Spleen (tissue), 11 donors: ENCODE measurements around the gene GIGYF1. TPM values are rescaled to one million over a fixed set of nuclear protein-coding genes. Genes with fewer than 3 reads are reported as not detected.
"Not testable (repeated sequence)": the region's sequence is repeated elsewhere in the genome, so short reads cannot be mapped to it uniquely, and the experiment has no call there.

ENCODE experiments used
- DNase-seq: peaks from one replicate; pipeline ENCODE4 v3.0.0-alpha.2; 2020
- H3K27ac ChIP-seq, 8 donors: fragments of 200-600 bp; sonication (generic) in 7 of 8; 1 replicate in 4 of 8; 2 replicates in 4 of 8; pipeline versions ENCODE4 v1.5.0 to v1.8.0; 2016 to 2021; ENCODE audit warnings: inconsistent platforms in 4 of 8, mild to moderate bottlenecking in 4 of 8, moderate library complexity in 1 of 8
- H3K27me3 ChIP-seq, 7 donors: fragments of 200-600 bp; sonication (generic) in 6 of 7; replicated peaks in 1 of 7; 1 replicate in 4 of 7; 2 replicates in 3 of 7; pipeline versions ENCODE4 v1.5.0 to v1.8.0; 2016 to 2021; ENCODE audit warnings: inconsistent platforms in 3 of 7, mild to moderate bottlenecking in 1 of 7
- H3K36me3 ChIP-seq, 6 donors: fragments of 200-600 bp; sonication (generic) in 5 of 6; 1 replicate in 4 of 6; 2 replicates in 2 of 6; pipeline versions ENCODE4 v1.5.0 to v1.8.0; 2016 to 2021; ENCODE audit warnings: inconsistent platforms in 2 of 6
- H3K4me1 ChIP-seq, 6 donors: fragments of 200-600 bp; sonication (generic) in 5 of 6; 1 replicate in 3 of 6; 2 replicates in 3 of 6; pipeline versions ENCODE4 v1.5.0 to v1.8.0; 2016 to 2021; ENCODE audit warnings: inconsistent platforms in 3 of 6
- H3K4me3 ChIP-seq, 8 donors: fragments of 200-600 bp; sonication (generic) in 7 of 8; 1 replicate in 4 of 8; 2 replicates in 4 of 8; pipeline versions ENCODE4 v1.5.0 to v1.8.0; 2016 to 2021; ENCODE audit warnings: inconsistent platforms in 4 of 8, mild to moderate bottlenecking in 4 of 8, moderate library complexity in 2 of 8
- H3K9me3 ChIP-seq, 8 donors: fragments of 200-600 bp; sonication (generic) in 7 of 8; 1 replicate in 4 of 8; 2 replicates in 4 of 8; pipeline versions ENCODE4 v1.5.0 to v1.8.0; 2016 to 2021; ENCODE audit warnings: inconsistent platforms in 4 of 8
- POLR2A ChIP-seq, 3 donors: fragments of 450-650 bp; IDR thresholded peaks; one replicate each; pipeline ENCODE4 v1.5.1; 2017; ENCODE audit warnings: antibody characterized with exemption in 3 of 3, mild to moderate bottlenecking in 1 of 3
- POLR2AphosphoS5 ChIP-seq, 3 donors: sonication (generic); formaldehyde crosslinking; IDR thresholded peaks; one replicate each; pipeline ENCODE4 v1.5.1; 2017; ENCODE audit warnings: antibody characterized with exemption in 3 of 3
- WGBS, 5 donors: extraction: QIAGEN DNeasy Blood & Tissue Kit in 3 of 5; methylation state at CpG; one replicate each; pipeline versions ENCODE4 v1.1.5 to v1.1.7; 2013 to 2018; 5-methylcytosine and 5-hydroxymethylcytosine counted together
- intact Hi-C: fragments of 100-400 bp; cut with DNase I; formaldehyde crosslinking; loops from one replicate; pipeline ENCODE4 v1.15.0; 2023; ENCODE audit warnings: low total_unique reads
- polyA plus RNA-seq, 3 donors: library from polyadenylated mRNA; stranded (reverse); fragments of 200-250 nt; gene quantifications; one replicate each; pipeline ENCODE4 v1.2.1, GENCODE V29; 2013
- total RNA-seq, 7 donors: library from RNA; depleted of rRNA in 3 of 7; stranded (reverse); fragments of >200 nt in 3 of 7; fragmentation: NEBNext Ultra II Directional in 4 of 7; extraction: Animal tissue kit (Norgen Biotek cat#: 25700) in 4 of 7; gene quantifications; one replicate each; pipeline versions ENCODE4 v1.1.0 to v1.2.1, GENCODE V29; 2016 to 2021
- TF ChIP-seq, protein P1 (sequence below), 11 experiments: fragments of 200-600 bp in 7 of 11; fragments of 450-650 bp in 4 of 11; sonication (generic) in 4 of 11; IDR thresholded peaks in 8 of 11; conservative IDR thresholded peaks in 3 of 11; 1 replicate in 7 of 11; 2 replicates in 4 of 11; pipeline versions ENCODE4 v1.4.0 to v1.8.0; 2016 to 2021; ENCODE audit warnings: antibody characterized with exemption in 11 of 11, inconsistent platforms in 4 of 11, mild to moderate bottlenecking in 1 of 11
- donor health status: healthy with polysubstance abuse.
- donor health status: DM: no; HTN: no; CAD: no; lungs with moderate emphysema.
- donor health status: DM: no; HTN: no; CAD: no.
- donor health status: Bipolar disorder and iron deficiency.
- donor health status: healthy.
- donor health status: DM: no; HTN: no; CAD: no.
- donor health status: DM: yes; HTN: yes; CAD: no.

GIGYF1 gene
- total and polyA plus RNA-seq, 10 donors = 15.4 to 102 (median 54.6) TPM

DNA sequence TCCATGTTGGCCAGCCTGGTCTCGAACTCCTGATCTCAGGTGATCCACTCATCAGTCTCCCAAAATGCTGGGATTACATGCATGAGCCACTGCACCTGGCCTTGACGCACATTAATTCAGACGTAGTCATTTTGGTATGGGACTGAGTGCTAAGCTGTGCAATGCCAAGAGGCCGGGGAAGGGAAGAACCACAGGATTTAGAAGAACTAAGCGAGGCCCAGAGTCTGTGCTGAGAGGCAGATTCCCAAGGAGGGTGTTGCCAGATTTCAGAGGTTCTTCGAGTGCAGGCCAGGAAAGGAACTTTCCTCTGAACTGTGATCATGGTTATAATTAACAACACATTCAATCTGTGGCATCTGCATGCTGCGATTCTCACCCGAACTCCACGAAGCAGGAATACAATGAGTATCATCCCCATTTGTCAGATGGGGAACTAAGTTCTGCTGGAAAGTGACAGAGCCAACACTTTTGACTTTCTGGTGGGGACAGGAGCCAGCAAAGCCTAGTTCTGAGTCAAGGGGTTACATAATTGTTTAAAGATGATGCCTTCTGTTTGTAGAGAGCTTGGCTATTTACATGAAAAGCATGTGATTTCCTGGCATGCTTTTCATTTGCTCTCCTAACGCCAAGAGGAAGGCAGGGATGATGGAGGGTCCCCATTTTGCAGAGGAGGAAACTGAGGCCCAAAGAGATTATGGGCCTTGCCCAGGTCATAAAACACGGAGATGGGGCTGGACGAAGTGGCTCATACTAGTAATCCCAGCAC is 33.1 kb upstream of the GIGYF1 start:
- Histone ChIP-seq H3K4me3 (no peak overlapping the region), H3K27me3 (peaks cover 0 to 40% (median 17%) of the 10 kb centered on the region in 7 donors), H3K27ac (no peak overlapping the region), H3K9me3 (no peaks in the 10 kb centered on the region), H3K36me3 (no peaks in the 10 kb centered on the region), H3K4me1 (peaks cover 0 to 10% (median 5%) of the 10 kb centered on the region in 6 donors)
- intact Hi-C loops = no loop called here
- TF ChIP-seq POLR2AphosphoS5 (IDR thresholded peaks at IDR 0.05) (no peak), POLR2A (IDR thresholded peaks at IDR 0.05) (no peak)
- DNase-seq = no peak
- 64 to 74% (median 68%) methylated on average over 12 of the region's 12 CpGs for WGBS, 5 donors

GRCh38 chr7:100724364-100724763 is 30.3 kb upstream of the GIGYF1 start:
- peaks cover 0 to 27% (median 16%) of the 10 kb centered on the region in 6 donors for H3K4me1 ChIP-seq
- DNase-seq, H3K27ac ChIP-seq, H3K4me3 ChIP-seq, H3K9me3 ChIP-seq, intact Hi-C loops, H3K36me3 ChIP-seq: not testable (repeated sequence)
- 91 to 98% (median 93%) methylated on average over 2 of the region's 2 CpGs for WGBS, 5 donors
- H3K27me3 ChIP-seq = peaks cover 0 to 68% (median 41%) of the 10 kb centered on the region in 7 donors

GRCh38 chr7:100723732-100724275 is 29.8 kb upstream of the GIGYF1 start:
- Histone ChIP-seq H3K27ac (no peak overlapping the region), H3K36me3 (no peaks in the 10 kb centered on the region), H3K4me1 (peaks cover 0 to 27% (median 16%) of the 10 kb centered on the region in 6 donors), H3K4me3 (no peak overlapping the region), H3K9me3 (peaks cover 0 to 6% (median 0%) of the 10 kb centered on the region in 8 donors), H3K27me3 (peaks cover 0 to 74% (median 41%) of the 10 kb centered on the region in 7 donors)
- TF ChIP-seq, protein P1, sequence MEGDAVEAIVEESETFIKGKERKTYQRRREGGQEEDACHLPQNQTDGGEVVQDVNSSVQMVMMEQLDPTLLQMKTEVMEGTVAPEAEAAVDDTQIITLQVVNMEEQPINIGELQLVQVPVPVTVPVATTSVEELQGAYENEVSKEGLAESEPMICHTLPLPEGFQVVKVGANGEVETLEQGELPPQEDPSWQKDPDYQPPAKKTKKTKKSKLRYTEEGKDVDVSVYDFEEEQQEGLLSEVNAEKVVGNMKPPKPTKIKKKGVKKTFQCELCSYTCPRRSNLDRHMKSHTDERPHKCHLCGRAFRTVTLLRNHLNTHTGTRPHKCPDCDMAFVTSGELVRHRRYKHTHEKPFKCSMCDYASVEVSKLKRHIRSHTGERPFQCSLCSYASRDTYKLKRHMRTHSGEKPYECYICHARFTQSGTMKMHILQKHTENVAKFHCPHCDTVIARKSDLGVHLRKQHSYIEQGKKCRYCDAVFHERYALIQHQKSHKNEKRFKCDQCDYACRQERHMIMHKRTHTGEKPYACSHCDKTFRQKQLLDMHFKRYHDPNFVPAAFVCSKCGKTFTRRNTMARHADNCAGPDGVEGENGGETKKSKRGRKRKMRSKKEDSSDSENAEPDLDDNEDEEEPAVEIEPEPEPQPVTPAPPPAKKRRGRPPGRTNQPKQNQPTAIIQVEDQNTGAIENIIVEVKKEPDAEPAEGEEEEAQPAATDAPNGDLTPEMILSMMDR (IDR thresholded peaks at IDR 0.05 in 8 of 11, conservative IDR thresholded peaks at IDR 0.05 in 3 of 11) = no peak
- no peak for TF ChIP-seq POLR2AphosphoS5 (IDR thresholded peaks at IDR 0.05)
- TF ChIP-seq POLR2A (IDR thresholded peaks at IDR 0.05) = no peak
- 83 to 89% (median 84%) methylated on average over 13 to 16 of the region's 16 CpGs for WGBS, 5 donors
- DNase-seq = no peak
- intact Hi-C loops = no loop called here

- Histone ChIP-seq H3K4me1 (peaks cover 0 to 27% (median 16%) of the 10 kb centered on the region in 6 donors), H3K27ac (no peak overlapping the region), H3K4me3 (no peak overlapping the region), H3K27me3 (peaks cover 0 to 79% (median 41%) of the 10 kb centered on the region in 7 donors), H3K36me3 (no peaks in the 10 kb centered on the region), H3K9me3 (peaks cover 0 to 16% (median 7%) of the 10 kb centered on the region in 8 donors)
- intact Hi-C loops = no loop called here
- no peak for DNase-seq
- WGBS, 5 donors = 79 to 87% (median 85%) methylated on average over 15 to 17 of the region's 17 CpGs
- TF ChIP-seq, protein P1 (IDR thresholded peaks at IDR 0.05 in 8 of 11, conservative IDR thresholded peaks at IDR 0.05 in 3 of 11) = no peak
- TF ChIP-seq POLR2AphosphoS5 (IDR thresholded peaks at IDR 0.05) (no peak), POLR2A (IDR thresholded peaks at IDR 0.05) (no peak)
Measured at GRCh38 chr7:100722480-100723212, 28.6 kb upstream of the GIGYF1 start.

DNA sequence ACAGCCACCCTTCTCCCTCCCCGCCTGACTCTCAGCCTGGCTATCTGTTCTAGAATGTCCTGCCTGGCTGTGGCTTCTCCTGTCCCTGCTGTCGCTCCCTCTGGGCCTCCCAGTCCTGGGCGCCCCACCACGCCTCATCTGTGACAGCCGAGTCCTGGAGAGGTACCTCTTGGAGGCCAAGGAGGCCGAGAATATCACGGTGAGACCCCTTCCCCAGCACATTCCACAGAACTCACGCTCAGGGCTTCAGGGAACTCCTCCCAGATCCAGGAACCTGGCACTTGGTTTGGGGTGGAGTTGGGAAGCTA is 27.4 kb upstream of the GIGYF1 start:
- 71 to 94% (median 84%) methylated on average over 8 of the region's 8 CpGs for WGBS, 5 donors
- Histone ChIP-seq H3K4me3 (no peak overlapping the region), H3K9me3 (peaks cover 0 to 17% (median 8%) of the 10 kb centered on the region in 8 donors), H3K27me3 (peaks cover 0 to 86% (median 41%) of the 10 kb centered on the region in 7 donors), H3K4me1 (peaks cover 0 to 27% (median 16%) of the 10 kb centered on the region in 6 donors), H3K36me3 (no peaks in the 10 kb centered on the region), H3K27ac (no peak overlapping the region)
- DNase-seq = no peak
- intact Hi-C loops = no loop called here
- no peak for TF ChIP-seq POLR2A (IDR thresholded peaks at IDR 0.05)
- TF ChIP-seq POLR2AphosphoS5 (IDR thresholded peaks at IDR 0.05) = no peak
- TF ChIP-seq, protein P1 (IDR thresholded peaks at IDR 0.05 in 8 of 11, conservative IDR thresholded peaks at IDR 0.05 in 3 of 11) = no peak
